ENCODE data around the gene APIP.

- TF ChIP-seq EZH2 (IDR thresholded peaks at IDR 0.05; ENCODE audit: low read length): no peak
- no peak for TF ChIP-seq CTCF (optimal IDR thresholded peaks at IDR 0.05 in 1 of 3, IDR thresholded peaks at IDR 0.05 in 1 of 3, conservative IDR thresholded peaks at IDR 0.05 in 1 of 3; ENCODE audit: extremely low read depth in 1 of 3, insufficient read depth in 2 of 3, low read length in 3 of 3)
These were observed 4.5 kb downstream of the APIP start for GRCh38 chr11:34911676-34912075.
